Dermis microvascular lymphatic vessel endothelial cell (primary cell): Measurements from ENCODE around the gene JPT2. TPM values are rescaled to one million over a fixed set of nuclear protein-coding genes. Genes with fewer than 3 reads are reported as not detected.
"Not testable (repeated sequence)": the region's sequence is repeated elsewhere in the genome, so short reads cannot be mapped to it uniquely, and the experiment has no call there.

Experiments
- DNase-seq, 2 donors: peaks; one replicate each; pipeline versions ENCODE4 v3.0.0 to v3.0.0-alpha.2; 2010; ENCODE audit warnings: low read depth in 2 of 2
- total RNA-seq: library from RNA; depleted of rRNA; stranded (reverse); fragments of >200 nt; gene quantifications from 2 replicates; pipeline ENCODE4 v1.2.1, GENCODE V29; 2014

The JPT2 gene
- total RNA-seq, 1 donor from 2014 or later = 42.5 TPM

- no peak for DNase-seq
Observed at GRCh38 chr16:1731603-1732002, 53.5 kb downstream of the JPT2 start.

- DNase-seq = no peak
Observed at GRCh38 chr16:1732071-1732470, 54.0 kb downstream of the JPT2 start.

- DNase-seq = not testable (repeated sequence)
Observed at GRCh38 chr16:1732551-1732987, 54.5 kb downstream of the JPT2 start.

GRCh38 chr16:1734123-1734522, 56.0 kb downstream of the JPT2 start:
- no peak for DNase-seq

GRCh38 chr16:1734816-1735215, 56.7 kb downstream of the JPT2 start:
- no peak for DNase-seq

GRCh38 chr16:1740234-1740633, 62.2 kb downstream of the JPT2 start:
- DNase-seq = no peak

- DNase-seq = no peak
Observed at GRCh38 chr16:1740781-1741490, 62.9 kb downstream of the JPT2 start.

GRCh38 chr16:1741553-1742165, 63.6 kb downstream of the JPT2 start:
- no peak for DNase-seq

GRCh38 chr16:1743376-1744337, 65.6 kb downstream of the JPT2 start:
- no peak for DNase-seq

- no peak for DNase-seq
Observed at GRCh38 chr16:1744338-1744840, 66.3 kb downstream of the JPT2 start.

GRCh38 chr16:1745181-1745899, 67.3 kb downstream of the JPT2 start:
- DNase-seq = no peak

GRCh38 chr16:1745900-1746692, 68.0 kb downstream of the JPT2 start:
- DNase-seq = no peak

- DNase-seq = no peak
Observed at GRCh38 chr16:1746693-1747195, 68.7 kb downstream of the JPT2 start.

- DNase-seq = no peak
Observed at GRCh38 chr16:1747934-1748333, 69.9 kb downstream of the JPT2 start.

- no peak for DNase-seq
Observed at GRCh38 chr16:1749152-1750117, 71.4 kb downstream of the JPT2 start.
